ENCODE results near the gene CCDC74A.

DNA sequence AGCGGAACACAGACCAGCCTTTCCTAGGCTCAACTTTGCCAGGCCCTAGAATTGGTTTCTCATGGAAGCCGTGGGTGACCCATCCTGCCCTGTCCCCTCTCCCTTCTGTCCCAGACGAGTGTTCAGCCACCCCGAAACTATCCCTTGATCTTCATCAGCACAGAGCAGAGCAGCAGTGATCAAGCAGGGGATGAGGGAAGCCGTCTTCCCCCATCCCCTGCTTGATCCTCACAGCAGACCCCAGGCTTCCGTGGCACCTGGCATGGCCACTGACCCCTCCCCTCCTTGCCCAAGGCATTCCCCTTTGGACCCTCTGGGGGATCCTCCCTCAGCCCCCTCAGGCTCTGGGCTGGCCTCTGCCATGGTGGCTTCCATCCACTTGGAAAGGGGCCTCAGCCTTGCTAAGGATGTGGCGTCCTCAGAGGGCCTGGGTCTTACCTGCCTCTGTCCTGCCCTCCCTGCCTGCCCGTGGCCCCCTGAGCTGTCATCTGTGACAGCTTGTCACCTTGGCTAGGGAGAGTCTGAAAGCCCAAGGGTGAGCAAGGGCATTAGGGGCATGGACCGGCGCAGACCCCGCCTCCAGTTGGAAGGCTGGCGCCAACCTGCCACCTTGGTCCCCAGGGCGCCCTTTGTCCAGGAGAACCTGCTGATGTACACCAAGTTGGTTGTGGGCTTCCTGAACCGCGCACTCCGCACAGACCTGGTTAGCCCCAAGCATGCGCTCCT, 10.4 kb upstream of the CCDC74A start:
- TF ChIP-seq, protein P1, sequence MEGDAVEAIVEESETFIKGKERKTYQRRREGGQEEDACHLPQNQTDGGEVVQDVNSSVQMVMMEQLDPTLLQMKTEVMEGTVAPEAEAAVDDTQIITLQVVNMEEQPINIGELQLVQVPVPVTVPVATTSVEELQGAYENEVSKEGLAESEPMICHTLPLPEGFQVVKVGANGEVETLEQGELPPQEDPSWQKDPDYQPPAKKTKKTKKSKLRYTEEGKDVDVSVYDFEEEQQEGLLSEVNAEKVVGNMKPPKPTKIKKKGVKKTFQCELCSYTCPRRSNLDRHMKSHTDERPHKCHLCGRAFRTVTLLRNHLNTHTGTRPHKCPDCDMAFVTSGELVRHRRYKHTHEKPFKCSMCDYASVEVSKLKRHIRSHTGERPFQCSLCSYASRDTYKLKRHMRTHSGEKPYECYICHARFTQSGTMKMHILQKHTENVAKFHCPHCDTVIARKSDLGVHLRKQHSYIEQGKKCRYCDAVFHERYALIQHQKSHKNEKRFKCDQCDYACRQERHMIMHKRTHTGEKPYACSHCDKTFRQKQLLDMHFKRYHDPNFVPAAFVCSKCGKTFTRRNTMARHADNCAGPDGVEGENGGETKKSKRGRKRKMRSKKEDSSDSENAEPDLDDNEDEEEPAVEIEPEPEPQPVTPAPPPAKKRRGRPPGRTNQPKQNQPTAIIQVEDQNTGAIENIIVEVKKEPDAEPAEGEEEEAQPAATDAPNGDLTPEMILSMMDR (IDR thresholded peaks at IDR 0.05) = no peak
- TF ChIP-seq ZFX (IDR thresholded peaks at IDR 0.05; ENCODE audit: borderline replicate concordance) = no peak
